ENCODE measurements around the gene SLC35F5. TPM values are rescaled to one million over a fixed set of nuclear protein-coding genes. Genes with fewer than 3 reads are reported as not detected.

Gene SLC35F5
- 93.2 and 124 TPM in 2 replicates for total RNA-seq

GRCh38 chr2:113756355-113757137 lies at the start of gene SLC35F5:
SLC35F5 (minus strand) TSS chr2:113756642; CDS start chr2:113756409, 233 bp downstream.

Other genes starting within 250 kb of the SLC35F5 start
- gene RABL2A, start 129.4 kb downstream of the SLC35F5 start, total RNA-seq: 4.5 and 7.4 TPM in 2 replicates
- 302 and 332 TPM in 2 replicates for gene ACTR3, start 133.4 kb upstream of the SLC35F5 start, total RNA-seq

Measured in epithelial cell of umbilical artery (primary cell).